Thymus (tissue), 11 donors: ENCODE results near the gene ANKS4B. TPM values are rescaled to one million over a fixed set of nuclear protein-coding genes. Genes with fewer than 3 reads are reported as not detected.
"Not testable (repeated sequence)": the region's sequence is repeated elsewhere in the genome, so short reads cannot be mapped to it uniquely, and the experiment has no call there.

Source experiments
- DNase-seq, 9 donors: peaks; one replicate each; pipeline ENCODE4 v3.0.0-alpha.2; 2013; ENCODE audit warnings: low spot score in 9 of 9, low read depth in 6 of 9, missing footprints in 1 of 9
- H3K27ac ChIP-seq, 2 donors: one replicate each; pipeline ENCODE4 v1.5.1; 2013; ENCODE audit warnings: control low read depth in 1 of 2, low read depth in 1 of 2, low read length in 1 of 2, mild to moderate bottlenecking in 1 of 2, moderate library complexity in 1 of 2
- H3K27me3 ChIP-seq, 2 donors: one replicate each; pipeline ENCODE4 v1.5.1; 2013; ENCODE audit warnings: low read length in 1 of 2; ENCODE audit not compliant: control insufficient read depth in 2 of 2, insufficient read depth in 1 of 2
- H3K36me3 ChIP-seq, 2 donors: one replicate each; pipeline ENCODE4 v1.5.1; 2013; ENCODE audit warnings: low read length in 1 of 2, mild to moderate bottlenecking in 1 of 2, moderate library complexity in 1 of 2; ENCODE audit not compliant: control insufficient read depth in 2 of 2, insufficient read depth in 2 of 2
- H3K4me1 ChIP-seq, 2 donors: one replicate each; pipeline ENCODE4 v1.5.1; 2013; ENCODE audit warnings: low read length in 2 of 2; ENCODE audit not compliant: control insufficient read depth in 2 of 2, insufficient read depth in 2 of 2
- H3K4me3 ChIP-seq, 2 donors: one replicate each; pipeline ENCODE4 v1.5.1; 2013; ENCODE audit warnings: low read length in 2 of 2, control low read depth in 1 of 2, mild to moderate bottlenecking in 1 of 2
- H3K9me3 ChIP-seq, 2 donors: one replicate each; pipeline ENCODE4 v1.5.1; 2013; ENCODE audit warnings: low read length in 1 of 2, mild to moderate bottlenecking in 1 of 2; ENCODE audit not compliant: control insufficient read depth in 2 of 2, insufficient read depth in 1 of 2
- WGBS: extraction: QIAGEN DNeasy Blood & Tissue Kit; methylation state at CpG from one replicate; pipeline ENCODE4 v1.1.7; 2013; 5-methylcytosine and 5-hydroxymethylcytosine counted together
- polyA plus RNA-seq: library from polyadenylated mRNA; stranded (reverse); fragments of 200-250 nt; gene quantifications from one replicate; pipeline ENCODE4 v1.2.3, GENCODE V29; 2013
- total RNA-seq: library from RNA; stranded (reverse); fragments of 120-200 nt; gene quantifications from one replicate; pipeline ENCODE4 v1.2.4, GENCODE V29; 2013
- donor health status: healthy.

Gene ANKS4B
- total and polyA plus RNA-seq, 2 donors, result under 0.01 to 0.02 TPM

- H3K36me3 ChIP-seq, result no peaks in the 10 kb centered on the region
- WGBS, result 96% methylated on average over 4 of the region's 4 CpGs
- H3K4me3 ChIP-seq, result no peak overlapping the region
- H3K4me1 ChIP-seq, result no peaks in the 10 kb centered on the region
- no peaks in the 10 kb centered on the region for H3K27me3 ChIP-seq
- H3K27ac ChIP-seq, result no peak overlapping the region
- no peak for DNase-seq
- H3K9me3 ChIP-seq, result no peaks in the 10 kb centered on the region
These were observed 31.1 kb downstream of the ANKS4B start for GRCh38 chr16:21264571-21265036.

GRCh38 chr16:21265104-21265837, 31.8 kb downstream of the ANKS4B start:
- DNase-seq, result no peak
- 95% methylated on average over 9 of the region's 9 CpGs for WGBS
- Histone ChIP-seq H3K36me3 (no peaks in the 10 kb centered on the region), H3K27me3 (no peaks in the 10 kb centered on the region), H3K9me3 (no peaks in the 10 kb centered on the region), H3K27ac (no peak overlapping the region), H3K4me3 (no peak overlapping the region), H3K4me1 (no peaks in the 10 kb centered on the region)

DNA sequence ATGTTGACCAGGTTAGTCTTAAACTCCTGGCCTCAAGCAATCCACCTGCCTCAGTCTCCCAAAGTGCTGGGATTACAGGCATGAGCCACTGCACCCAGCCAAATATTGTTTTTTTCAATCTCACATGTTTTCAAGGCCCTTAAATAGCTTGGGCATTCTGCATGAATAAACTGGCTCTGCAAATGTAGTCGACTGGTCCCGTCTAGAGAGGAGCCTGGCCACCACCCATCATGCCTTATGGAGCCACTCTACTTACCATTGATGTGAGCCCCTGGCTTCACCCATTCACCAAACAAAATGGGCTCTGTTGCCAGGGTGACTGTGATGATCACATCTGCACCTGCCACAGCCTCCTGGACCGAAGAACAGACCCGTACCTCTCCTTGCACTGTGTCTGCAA, 33.8 kb downstream of the ANKS4B start:
- H3K4me1 ChIP-seq, result no peaks in the 10 kb centered on the region

DNA sequence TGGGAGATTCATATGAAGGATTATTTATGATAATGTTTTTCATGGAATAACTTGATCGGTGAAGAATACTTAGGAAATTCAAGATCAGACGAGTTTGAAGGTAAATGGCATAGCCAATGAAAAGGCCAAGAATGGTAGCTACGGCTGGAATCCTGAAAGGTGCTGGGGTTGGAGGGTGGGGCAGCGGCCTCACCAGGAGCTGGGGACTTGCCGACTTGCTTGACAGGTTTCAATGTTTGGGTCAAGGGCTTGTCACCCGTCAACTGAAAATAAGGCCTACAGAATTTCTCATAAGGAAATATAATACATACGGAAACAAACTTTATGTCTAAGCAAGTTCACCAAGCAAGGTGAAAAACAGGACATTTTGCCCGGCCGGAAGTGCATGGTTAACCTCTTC, 34.7 kb downstream of the ANKS4B start:
- Histone ChIP-seq H3K4me3 (no peak overlapping the region), H3K9me3 (no peaks in the 10 kb centered on the region), H3K4me1 (no peaks in the 10 kb centered on the region), H3K27ac (no peak overlapping the region), H3K27me3 (no peaks in the 10 kb centered on the region), H3K36me3 (no peaks in the 10 kb centered on the region)
- no peak for DNase-seq
- WGBS, result 95% methylated on average over 9 of the region's 9 CpGs

More for the DNA sequence above, 33.8 kb downstream of the ANKS4B start:
- Histone ChIP-seq H3K27me3 (no peaks in the 10 kb centered on the region), H3K36me3 (no peaks in the 10 kb centered on the region), H3K27ac (no peak overlapping the region), H3K9me3 (no peaks in the 10 kb centered on the region), H3K4me3 (no peak overlapping the region)
- WGBS, result 94% methylated on average over 4 of the region's 4 CpGs
- no peak for DNase-seq

DNA sequence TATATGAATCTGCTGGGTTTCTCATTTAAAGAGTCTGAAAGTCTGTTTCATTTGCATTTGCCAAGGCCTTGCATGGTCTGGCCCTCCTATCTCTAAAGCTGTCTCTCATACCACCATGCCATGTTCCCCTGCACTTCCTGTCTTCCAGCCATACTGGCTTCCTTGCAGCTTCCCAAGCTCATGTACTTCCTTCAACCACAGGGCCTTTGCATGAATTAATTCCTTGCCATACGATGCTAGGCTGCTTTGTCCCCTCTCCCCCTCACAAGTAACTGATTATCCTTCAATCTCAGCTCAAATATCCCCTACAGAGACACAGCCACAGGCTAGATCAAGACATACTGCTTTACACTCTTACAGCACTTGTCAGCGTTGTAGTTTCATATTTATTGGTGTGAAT, 38.8 kb downstream of the ANKS4B start:
- Histone ChIP-seq H3K9me3 (no peaks in the 10 kb centered on the region), H3K4me1 (no peaks in the 10 kb centered on the region), H3K4me3 (no peak overlapping the region), H3K27me3 (peaks cover 2 to 7% of the 10 kb centered on the region in 2 donors), H3K27ac (no peak overlapping the region), H3K36me3 (no peaks in the 10 kb centered on the region)
- no peak for DNase-seq
- 65% methylated on average over 2 of the region's 2 CpGs for WGBS

DNA sequence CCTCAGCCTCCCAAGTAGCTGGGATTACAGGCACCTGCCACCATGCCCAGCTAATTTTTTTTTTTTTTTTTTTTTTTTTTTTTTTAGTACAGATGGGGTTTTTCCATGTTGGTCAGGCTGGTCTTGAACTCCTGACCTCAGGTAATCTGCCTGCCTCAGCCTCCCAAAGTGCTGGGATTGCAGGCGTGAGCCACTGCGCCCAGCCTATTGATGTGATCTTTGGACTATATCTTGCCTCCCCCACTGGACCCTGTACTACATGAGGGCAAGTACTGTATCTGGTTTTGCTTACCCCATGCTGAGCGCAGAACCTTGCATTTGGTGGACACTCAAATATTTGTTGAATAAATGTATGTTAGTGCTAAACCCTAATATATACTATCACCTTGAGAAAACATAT, 39.3 kb downstream of the ANKS4B start:
- H3K4me1 ChIP-seq, H3K27ac ChIP-seq, H3K9me3 ChIP-seq, H3K4me3 ChIP-seq, DNase-seq, H3K36me3 ChIP-seq: not testable (repeated sequence)
- WGBS, result 96% methylated on average over 3 of the region's 3 CpGs
- H3K27me3 ChIP-seq, result peaks cover 2 to 12% of the 10 kb centered on the region in 2 donors

DNA sequence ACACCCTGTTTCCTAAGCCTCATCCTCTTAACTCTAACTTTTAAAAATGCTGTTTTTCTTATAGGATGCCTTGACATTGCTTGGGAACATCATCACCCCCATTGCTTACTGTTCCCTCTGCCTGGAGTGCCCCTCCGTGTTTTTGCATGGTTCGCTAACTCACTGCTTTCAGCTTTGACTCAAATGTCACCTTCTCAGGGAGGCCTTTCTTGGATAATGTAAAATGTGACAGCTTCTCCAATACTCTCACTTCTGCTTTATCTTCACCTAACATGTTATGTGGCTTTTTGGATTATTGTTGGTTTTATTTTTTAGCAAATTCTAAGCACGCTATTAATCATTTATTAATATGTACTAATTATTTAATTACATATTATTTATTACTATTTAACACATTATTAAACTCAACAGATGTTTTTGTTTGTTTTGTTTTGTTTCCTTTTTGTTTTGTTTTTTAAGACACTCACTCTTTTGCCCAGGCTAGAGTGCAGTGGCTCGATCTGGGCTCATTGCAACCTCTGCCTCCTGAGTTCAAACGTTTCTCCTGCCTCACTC, 40.8 kb downstream of the ANKS4B start:
- peaks cover 0 to 7% of the 10 kb centered on the region in 2 donors for H3K4me1 ChIP-seq
- H3K4me3 ChIP-seq, result no peak overlapping the region
- H3K36me3 ChIP-seq, result no peaks in the 10 kb centered on the region
- no peak overlapping the region for H3K27ac ChIP-seq
- 84% methylated on average over 5 of the region's 5 CpGs for WGBS
- H3K27me3 ChIP-seq, result peaks cover 9 to 25% of the 10 kb centered on the region in 2 donors
- no peaks in the 10 kb centered on the region for H3K9me3 ChIP-seq
- DNase-seq, result no peak

DNA sequence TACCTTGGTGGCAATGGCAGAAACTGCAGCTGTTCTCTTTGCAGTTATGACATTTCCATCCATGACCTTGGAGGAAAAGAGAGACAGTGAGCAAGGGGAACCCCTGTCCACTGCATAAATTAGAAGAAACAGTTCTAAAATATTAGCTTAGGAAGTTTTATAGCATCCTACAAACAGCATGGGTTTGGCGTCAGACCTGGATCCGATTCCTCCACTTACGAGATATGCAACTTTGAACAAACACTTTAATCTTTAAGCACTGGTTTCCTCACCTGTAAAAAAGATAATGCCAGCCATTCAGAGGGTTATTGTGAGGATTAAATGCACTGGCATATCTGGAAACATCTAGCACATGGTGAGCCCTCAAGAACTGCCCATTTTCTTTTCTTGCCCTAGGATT, 42.0 kb downstream of the ANKS4B start:
- no peaks in the 10 kb centered on the region for H3K9me3 ChIP-seq
- peaks cover 0 to 7% of the 10 kb centered on the region in 2 donors for H3K4me1 ChIP-seq
- 96% methylated on average over 3 of the region's 3 CpGs for whole genome bisulfite sequencing
- DNase-seq, result no peak
- no peak overlapping the region for H3K4me3 ChIP-seq
- H3K36me3 ChIP-seq, result no peaks in the 10 kb centered on the region
- no peak overlapping the region for H3K27ac ChIP-seq
- H3K27me3 ChIP-seq, result peaks cover 15 to 34% of the 10 kb centered on the region in 2 donors

GRCh38 chr16:21276090-21276489, 42.6 kb downstream of the ANKS4B start:
- Histone ChIP-seq H3K4me1 (peaks cover 0 to 7% of the 10 kb centered on the region in 2 donors), H3K27ac (no peak overlapping the region), H3K27me3 (peaks cover 16 to 34% of the 10 kb centered on the region in 2 donors), H3K36me3 (no peaks in the 10 kb centered on the region), H3K9me3 (no peaks in the 10 kb centered on the region), H3K4me3 (no peak overlapping the region)
- DNase-seq, result no peak
- 88% methylated on average over 9 of the region's 9 CpGs for WGBS
